GM12801 (cell line): ENCODE data around the gene N4BP2.

Experiments used
- TF ChIP-seq, protein P1 (sequence below): IDR thresholded peaks from one replicate; pipeline ENCODE4 v1.5.1; 2011; ENCODE audit warnings: control low read depth; ENCODE audit not compliant: insufficient read length; ENCODE audit errors: extremely low read depth

The N4BP2 gene

DNA sequence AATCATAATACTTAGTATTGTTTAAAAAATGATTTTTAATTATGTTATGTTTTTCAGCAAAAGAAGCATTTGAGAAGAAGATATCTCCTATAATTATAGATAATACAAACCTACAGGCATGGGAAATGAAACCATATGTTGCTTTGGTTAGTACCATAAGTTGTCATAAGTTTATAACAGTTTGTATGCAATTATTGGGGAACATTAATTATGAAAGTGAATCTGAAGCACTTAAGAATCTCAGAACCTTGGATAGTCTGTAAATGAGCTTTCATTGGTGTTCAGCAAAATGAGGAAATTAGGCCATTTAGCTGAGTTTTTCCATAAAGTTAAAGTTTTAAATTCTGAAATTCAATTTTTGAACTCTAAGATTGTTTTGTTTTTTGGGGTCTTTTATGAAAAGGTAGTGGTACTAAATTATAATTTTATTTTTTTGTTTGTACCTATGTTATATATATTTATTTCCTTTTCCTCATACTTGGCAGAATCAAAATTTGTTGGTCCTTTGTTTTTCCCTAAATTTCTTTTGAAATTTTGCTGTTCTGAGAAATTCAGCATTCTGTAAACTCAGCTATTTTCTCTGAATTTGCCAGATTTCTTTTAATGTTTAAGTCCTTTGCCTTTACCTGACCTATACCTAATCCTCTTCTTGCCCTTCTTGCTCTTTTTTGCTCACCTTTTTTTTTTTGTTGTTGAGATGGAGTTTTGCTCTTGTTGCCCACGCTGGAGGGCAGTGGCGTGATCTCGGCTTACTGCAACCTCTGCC, 55.6 kb downstream of the N4BP2 start:
- TF ChIP-seq, protein P1, sequence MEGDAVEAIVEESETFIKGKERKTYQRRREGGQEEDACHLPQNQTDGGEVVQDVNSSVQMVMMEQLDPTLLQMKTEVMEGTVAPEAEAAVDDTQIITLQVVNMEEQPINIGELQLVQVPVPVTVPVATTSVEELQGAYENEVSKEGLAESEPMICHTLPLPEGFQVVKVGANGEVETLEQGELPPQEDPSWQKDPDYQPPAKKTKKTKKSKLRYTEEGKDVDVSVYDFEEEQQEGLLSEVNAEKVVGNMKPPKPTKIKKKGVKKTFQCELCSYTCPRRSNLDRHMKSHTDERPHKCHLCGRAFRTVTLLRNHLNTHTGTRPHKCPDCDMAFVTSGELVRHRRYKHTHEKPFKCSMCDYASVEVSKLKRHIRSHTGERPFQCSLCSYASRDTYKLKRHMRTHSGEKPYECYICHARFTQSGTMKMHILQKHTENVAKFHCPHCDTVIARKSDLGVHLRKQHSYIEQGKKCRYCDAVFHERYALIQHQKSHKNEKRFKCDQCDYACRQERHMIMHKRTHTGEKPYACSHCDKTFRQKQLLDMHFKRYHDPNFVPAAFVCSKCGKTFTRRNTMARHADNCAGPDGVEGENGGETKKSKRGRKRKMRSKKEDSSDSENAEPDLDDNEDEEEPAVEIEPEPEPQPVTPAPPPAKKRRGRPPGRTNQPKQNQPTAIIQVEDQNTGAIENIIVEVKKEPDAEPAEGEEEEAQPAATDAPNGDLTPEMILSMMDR = no peak

DNA sequence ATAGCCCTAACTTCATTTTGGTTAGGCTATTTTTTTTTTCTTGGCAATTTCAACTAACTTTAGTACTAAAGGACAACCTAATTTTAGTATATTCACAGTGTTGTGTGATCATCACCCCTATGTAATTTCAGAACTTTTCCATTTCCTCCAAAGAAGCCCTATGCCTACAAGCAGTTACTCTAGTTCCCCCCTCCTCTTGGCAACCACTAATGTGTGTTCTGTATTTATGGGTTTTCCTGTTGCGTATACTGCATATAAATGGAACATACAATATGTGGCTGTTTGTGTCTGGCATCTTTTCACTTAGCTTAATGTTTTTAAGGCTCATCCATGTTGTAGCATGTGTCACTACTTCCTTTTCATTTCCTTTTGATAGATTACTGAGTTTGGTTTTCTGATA, 57.6 kb downstream of the N4BP2 start:
- TF ChIP-seq, protein P1 = no peak

GRCh38 chr4:40118861-40119260, 62.2 kb downstream of the N4BP2 start:
- TF ChIP-seq, protein P1 = no peak

DNA sequence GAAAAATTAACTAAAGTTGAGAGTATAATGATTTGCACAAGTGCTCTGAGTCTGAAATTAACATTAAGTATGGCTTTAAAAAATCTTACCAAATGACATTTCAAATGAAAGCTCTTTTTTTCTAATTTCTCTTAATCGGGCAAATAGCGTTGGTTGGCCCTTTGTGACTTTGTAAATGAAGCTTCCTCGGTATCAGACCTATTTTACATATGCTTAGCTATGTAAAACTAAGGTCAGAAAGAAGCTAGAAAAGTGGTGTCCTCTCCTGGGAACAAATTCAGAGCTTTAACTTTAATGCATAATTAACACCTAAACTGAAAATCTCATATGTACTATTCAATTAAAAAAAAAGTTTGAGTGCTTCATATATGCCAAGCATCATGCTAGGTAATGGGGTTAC, 62.7 kb downstream of the N4BP2 start:
- TF ChIP-seq, protein P1 = no peak

DNA sequence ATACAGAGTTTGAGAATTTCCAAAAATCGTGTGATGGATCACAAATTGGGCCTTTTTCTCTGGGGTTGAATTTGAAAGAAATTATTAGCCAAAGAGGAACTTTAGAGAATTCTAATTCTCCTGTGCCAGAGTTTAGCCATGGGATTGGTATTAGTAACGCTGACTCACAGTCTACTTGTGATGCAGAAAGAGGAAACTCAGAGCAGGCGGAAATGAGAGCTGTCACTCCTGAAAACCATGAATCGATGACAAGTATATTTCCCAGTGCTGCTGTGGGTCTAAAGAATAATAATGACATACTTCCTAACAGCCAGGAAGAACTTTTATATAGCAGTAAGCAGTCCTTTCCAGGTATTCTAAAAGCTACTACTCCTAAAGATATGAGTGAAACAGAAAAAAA, 64.9 kb downstream of the N4BP2 start:
- TF ChIP-seq, protein P1 = no peak

DNA sequence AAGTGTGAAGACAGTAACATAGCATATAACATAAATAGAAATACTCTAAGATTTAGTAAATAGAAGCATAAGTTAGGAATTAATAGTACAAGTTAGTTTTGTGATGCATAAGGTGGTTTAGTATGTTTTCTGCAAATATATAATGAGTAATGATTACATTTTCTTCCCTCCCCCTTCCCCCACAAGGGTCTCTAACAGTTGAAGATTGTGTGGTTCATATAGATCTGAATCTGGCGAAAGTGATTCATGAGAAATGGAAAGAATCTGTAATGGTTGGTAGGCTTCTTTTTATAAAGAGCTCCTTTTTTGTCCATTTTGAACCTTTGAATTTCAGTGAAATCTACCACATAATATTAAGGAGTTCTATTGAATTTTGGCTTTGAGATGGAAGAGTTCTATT, 66.3 kb downstream of the N4BP2 start:
- TF ChIP-seq, protein P1 = no peak

- TF ChIP-seq, protein P1 = no peak
Measured at GRCh38 chr4:40124690-40125089, 68.0 kb downstream of the N4BP2 start.
